GM21447 (cell line): ENCODE measurements around the gene CEMIP.

Source experiments
- ATAC-seq: cut with Tn5 transposase; IDR thresholded peaks from one replicate; pipeline ENCODE4 v1.9.1; 2021; ENCODE audit not compliant: unreplicated experiment

The CEMIP gene

GRCh38 chr15:80785811-80786354 lies 6.7 kb downstream of the CEMIP start:
- ATAC-seq = no peak

- ATAC-seq = no peak
These were observed 8.1 kb downstream of the CEMIP start for GRCh38 chr15:80787316-80787715.

DNA sequence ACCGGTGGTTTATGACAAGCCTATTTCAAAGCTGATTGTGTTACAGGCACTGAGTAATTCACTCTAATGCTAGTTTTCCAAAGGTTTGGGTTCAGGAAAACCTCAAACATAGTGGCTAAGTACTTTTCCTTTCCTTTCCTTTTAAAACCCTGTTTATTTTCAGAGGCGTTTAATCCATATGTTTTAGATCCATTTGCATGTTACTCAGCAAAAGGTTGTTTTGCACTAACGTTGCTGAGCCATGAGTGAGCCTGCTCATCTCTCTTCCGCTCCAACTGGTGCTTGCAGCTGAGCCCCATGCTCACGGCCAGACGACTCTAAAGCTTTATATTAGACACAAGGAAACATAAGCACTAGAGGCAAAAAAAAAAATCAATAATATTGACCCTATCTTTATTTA lies 9.4 kb downstream of the CEMIP start:
- ATAC-seq = no peak

DNA sequence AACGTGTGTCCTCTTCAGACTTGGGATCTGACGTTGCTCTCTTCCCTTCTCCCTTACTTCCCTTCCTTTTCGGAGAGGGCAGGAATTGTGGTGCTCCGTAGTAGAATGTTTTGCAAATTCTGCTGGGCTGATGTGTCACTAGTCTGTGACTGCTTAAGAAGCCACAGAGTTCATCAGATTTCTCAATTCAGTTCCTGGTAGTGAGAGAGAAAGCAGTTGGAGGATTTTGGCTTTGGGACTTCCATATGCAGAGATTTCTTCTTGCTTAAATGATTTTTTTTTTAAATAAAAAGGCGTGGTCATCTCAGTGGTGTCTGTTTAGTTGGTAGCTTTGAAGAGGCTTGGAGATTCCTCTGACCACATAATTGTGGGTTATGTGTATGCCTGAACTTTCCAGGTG lies 10.1 kb downstream of the CEMIP start:
- ATAC-seq = no peak

GRCh38 chr15:80789796-80790195 lies 10.6 kb downstream of the CEMIP start:
- ATAC-seq = no peak

GRCh38 chr15:80790236-80790635 lies 11.1 kb downstream of the CEMIP start:
- ATAC-seq = no peak

DNA sequence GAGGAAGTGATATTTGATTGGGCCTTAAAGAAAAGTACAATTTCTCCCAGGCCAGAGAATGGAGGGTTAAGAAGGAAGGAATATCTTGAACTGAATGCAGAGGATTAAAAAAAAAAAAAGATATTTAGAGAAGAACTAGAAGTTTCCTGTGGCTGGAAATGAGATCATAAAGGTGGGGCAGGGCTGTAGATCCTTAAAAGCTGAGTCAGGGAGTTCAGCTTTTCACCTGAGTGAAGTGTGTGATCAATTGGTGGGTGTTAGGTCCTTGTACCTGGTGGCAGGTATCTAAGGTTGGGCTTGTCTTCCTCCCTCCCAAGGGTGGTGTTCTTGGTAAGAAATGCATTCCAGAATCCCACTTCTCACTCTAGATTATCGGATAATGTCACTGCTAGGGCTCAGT lies 11.8 kb downstream of the CEMIP start:
- no peak for ATAC-seq

DNA sequence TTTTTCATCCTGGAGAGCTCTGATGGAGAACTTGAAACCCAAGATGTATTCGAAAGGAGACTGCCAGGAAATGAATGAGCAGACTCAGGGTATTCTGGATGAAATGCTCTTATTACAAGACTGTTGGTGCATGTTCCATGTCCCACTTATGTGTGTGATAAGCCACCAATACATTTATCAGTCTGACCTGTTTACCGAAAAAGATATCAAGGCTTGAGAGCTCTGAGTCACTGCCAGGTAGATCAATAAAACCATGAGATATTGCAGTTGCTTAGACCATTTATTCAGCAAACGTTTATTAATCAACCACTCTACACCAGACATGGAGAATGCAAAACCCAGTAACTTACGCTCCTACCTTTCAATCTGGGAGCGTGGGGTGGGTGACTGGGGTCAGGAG lies 17.2 kb downstream of the CEMIP start:
- no peak for ATAC-seq

DNA sequence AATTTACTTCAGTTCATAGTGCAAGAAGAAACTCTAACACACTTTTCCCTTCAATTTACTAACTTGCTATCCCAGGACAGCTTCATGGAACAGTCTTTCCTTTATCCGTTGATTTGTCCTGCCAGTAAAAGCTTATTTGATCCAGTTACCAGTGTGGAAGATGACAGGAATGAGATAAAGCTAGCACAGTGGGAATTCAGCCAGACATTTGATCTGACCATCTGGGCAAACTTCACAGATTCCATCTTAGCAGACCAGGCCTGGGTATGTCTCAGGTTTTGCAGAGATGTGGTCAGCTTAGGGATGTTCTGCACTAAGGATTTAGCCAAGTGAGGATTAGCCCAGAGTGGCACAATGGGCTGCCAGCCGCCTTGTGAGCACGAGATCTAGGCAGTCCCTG lies 19.7 kb downstream of the CEMIP start:
- no peak for ATAC-seq

DNA sequence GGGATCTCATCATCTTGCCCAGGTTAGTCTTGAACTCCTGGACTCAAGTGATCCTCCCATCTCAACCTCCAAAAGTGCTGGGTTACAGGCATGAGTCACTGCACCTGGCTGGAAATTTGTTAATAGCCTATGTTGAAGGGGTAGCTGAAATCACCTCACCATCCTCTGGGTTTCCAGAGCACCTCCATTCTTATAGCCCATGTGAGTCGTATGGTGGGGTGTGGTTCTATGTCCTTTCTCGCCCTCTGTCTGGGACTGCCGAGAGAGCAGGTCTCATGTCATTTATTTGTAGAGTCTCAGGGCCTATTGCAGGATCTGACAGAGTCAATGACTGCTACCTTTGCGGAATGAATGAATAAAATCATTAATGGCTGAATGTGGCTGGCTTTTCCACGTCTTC lies 20.9 kb downstream of the CEMIP start:
- no peak for ATAC-seq

DNA sequence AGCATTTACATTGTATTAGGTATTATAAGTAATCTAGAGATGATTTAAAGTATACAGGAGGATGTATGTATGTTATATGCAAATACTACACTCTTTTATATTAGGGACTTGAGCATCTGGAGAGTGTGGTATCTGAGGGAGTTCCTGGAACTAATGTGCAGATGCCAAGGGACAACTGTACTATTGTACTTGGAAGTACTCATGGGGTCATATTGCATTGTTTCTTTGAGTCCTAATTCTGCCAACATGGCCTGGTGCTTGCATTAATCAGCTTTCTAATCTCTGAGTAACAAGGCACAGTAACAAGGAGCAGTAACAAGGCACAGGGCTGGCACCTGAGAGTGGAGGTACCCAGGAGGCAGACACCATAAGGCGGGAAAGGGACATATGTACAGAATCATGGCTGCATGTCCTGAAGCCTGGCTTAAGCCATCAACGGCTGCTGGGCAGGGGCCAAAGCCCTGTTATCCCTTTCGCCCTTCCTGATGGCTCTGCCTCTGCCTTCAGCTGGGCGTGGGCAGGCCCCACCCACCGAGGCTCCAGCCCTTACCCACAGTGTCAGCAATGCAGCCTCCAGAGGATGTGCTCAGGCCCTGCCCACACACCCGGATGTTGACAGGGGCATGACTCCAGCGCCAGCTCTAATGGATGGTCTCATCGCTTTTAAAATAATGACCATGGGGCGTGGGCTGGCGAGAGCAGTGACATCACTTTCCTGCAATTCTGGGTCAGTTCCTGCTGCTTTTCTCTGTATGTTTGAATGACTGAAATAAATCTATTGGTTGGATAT lies 22.9 kb downstream of the CEMIP start:
- no peak for ATAC-seq

DNA sequence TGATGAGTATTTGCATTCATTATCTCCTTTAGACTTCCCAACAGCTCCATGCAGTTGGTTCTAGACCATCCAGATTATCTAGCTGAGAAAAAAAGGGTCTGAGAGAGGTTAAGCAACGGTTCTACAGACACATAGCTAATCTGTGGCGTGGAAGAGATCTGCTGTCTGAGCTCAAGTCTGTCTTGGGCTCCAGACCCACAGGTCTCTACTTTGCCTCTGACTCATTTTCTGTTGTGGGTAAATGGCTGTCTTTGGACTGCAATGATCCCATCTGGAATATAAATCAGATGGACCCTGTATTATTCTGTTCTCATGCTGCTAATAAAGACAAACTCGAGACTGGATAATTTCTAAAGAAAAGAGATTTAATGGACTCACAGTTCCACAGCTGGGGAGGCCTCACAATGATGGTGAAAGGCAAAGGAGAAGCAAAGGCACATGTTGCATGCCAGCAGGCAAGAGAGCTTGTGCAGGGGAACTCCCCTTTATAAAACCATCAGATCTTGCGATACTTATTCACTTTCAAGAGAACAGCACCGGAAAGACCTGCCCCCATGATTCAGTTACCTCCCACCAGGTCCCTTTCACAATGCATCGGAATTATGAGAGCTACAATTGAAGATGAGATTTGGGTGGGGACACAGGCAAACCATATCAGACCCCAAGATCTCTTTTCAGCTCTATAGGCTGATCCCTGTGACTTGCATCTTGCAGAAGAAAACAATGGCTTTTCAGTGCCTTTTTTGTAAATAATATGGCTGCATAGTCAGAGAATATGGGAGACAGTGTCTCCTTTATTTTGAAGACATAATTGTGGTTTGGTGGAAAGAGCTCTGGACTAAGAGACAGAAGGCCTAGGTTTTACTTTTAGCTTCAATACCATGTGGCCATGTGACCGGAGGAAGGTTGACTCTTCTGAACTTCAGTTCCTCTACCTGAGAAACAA lies 24.7 kb downstream of the CEMIP start:
- ATAC-seq = no peak

DNA sequence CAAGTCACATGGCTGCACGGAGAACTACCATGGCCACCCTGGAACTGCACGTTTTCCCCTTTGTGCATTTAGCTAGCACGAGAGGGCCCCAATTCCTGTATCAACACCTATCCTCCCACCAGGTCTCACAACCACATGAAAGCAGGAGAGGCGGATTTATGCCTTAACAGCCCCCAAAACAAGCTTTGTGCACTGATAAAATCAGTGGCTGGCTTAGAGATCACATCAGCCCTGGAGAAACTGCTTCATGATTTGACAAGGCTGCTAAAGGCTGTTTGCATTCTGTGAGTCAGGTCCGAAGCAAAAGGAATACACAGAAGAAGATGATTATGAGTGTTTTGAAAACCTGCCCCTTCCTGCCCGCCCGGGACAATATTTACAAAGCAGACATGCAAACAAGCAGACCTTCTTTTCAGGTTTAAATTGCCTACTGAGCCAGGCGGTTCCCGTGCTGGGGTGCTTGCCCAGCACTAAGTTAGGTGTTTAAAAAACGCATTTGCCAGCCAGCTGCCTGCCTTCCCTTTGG lies 25.9 kb downstream of the CEMIP start:
- no peak for ATAC-seq

DNA sequence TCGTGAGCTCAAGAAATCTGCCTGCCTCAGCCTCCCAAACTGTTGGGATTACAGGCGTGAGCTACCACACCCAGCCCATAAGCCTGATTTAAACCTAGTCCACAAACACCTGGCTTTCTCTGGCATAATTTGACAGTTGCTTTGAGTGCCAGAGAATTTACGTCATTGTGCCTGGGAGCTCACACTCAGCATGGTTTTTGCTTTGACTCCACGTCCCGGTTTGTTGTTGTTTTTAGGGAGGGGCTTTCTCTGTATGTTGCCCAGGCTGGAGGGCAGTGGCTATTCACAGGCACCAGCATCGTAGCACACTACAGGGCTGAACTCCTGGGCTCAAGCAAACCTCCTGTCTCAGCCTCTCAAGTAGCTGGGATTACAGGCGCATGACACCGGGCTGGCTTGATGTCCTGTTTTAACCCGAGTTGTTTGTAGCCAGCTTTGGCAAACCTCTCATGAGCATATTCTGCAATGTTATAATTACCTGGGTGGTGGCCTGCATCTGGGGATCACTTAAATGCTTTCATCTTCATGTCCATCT lies 32.7 kb downstream of the CEMIP start:
- ATAC-seq = no peak

GRCh38 chr15:80815106-80815505 lies 35.9 kb downstream of the CEMIP start:
- no peak for ATAC-seq

DNA sequence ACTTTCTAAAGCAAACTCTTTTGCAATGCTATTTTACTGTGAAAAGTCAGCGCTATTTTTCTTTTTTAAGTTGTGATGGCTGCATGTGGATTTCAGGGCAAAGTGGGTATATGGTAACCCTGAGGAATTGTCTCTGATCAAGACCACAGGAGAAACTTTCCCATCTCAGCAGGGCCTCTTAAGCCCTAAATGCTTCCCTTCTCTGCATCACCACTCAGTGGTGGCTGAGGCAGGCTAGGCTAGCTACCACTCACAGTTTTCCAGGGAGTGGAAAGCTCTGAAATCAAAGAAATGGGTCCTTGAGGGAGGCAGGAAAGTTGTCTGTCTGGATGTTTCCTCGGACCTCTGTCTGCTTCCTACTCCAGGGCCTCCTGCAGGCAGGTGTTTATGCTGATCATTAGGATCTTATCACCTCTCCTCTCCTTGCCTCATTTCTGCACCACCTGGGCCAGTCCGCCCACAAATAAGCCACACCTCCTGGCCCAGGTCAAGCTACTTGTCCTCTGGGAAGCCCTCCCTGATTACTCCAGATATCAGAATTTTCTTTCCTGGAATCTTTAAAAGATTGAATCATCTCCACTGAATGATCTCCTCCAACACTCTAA lies 37.0 kb downstream of the CEMIP start:
- ATAC-seq = no peak

GRCh38 chr15:80816936-80817335 lies 37.8 kb downstream of the CEMIP start:
- ATAC-seq = no peak

- ATAC-seq = no peak
These were observed 38.7 kb downstream of the CEMIP start for GRCh38 chr15:80817901-80818300.

DNA sequence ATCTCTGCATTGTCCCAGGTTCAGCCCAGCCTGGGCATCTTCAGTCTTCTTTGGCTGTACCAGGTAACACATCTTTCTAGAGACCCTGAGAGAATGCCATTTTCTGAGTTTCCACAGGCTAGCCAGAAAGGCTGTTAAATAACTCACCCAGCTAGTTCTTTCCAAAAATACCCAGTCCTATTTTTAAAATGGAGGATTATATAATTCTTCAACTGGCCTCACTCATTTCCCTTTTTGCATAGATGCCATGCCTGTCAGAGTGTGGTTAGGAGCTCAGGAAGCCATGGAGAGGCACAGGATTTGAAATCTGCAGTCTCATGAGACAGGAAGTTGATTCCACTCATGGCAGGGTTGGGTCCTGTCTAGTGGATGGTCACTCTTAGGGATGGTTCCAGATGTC lies 39.8 kb downstream of the CEMIP start:
- no peak for ATAC-seq

- ATAC-seq = no peak
These were observed 40.9 kb downstream of the CEMIP start for GRCh38 chr15:80820092-80820491.

- ATAC-seq = no peak
These were observed 43.1 kb downstream of the CEMIP start for GRCh38 chr15:80822256-80822655.
